ENCODE measurements around the gene SCAF1. TPM values are rescaled to one million over a fixed set of nuclear protein-coding genes. Genes with fewer than 3 reads are reported as not detected.

SCAF1 gene
- total RNA-seq, 1 experiment from 2014 or later: 103 TPM

Small RNA genes lying within 50 kb of the gene (microRNA-seq; reads per million reads assigned to microRNA genes)
- gene MIR5088 (ENCODE audit: borderline number of aligned reads): 1.4 reads per million

Other genes with a start within 250 kb of the SCAF1 start
- 1.0 to 1.7 TPM (median 1.5 TPM) in 3 replicates for gene PTH2, start 218.8 kb upstream of the SCAF1 start, total RNA-seq (2021)
- 0.85 to 1.4 TPM (median 0.87 TPM) in 3 replicates for gene GFY, start 216.8 kb upstream of the SCAF1 start, total RNA-seq (2021)
- 1.6 to 2.8 TPM (median 2.1 TPM) in 3 replicates for gene SLC17A7, start 200.7 kb upstream of the SCAF1 start, total RNA-seq (2021)
- 153 to 170 TPM (median 156 TPM) in 3 replicates for gene PIH1D1, start 190.4 kb upstream of the SCAF1 start, total RNA-seq (2021)
- gene ALDH16A1, start 189.0 kb upstream of the SCAF1 start, total RNA-seq (2021): 44.3 to 53.6 TPM (median 52.6 TPM) in 3 replicates
- gene FLT3LG, start 168.0 kb upstream of the SCAF1 start, total RNA-seq (2021): 2.9 to 5.3 TPM (median 3.6 TPM) in 3 replicates
- 3,861 to 4,362 TPM (median 4,362 TPM) in 3 replicates for gene RPL13A, start 154.6 kb upstream of the SCAF1 start, total RNA-seq (2021)
- gene RPS11, start 145.8 kb upstream of the SCAF1 start, total RNA-seq (2021): 2,299 to 2,683 TPM (median 2,679 TPM) in 3 replicates
- 53.8 to 69.9 TPM (median 61.2 TPM) in 3 replicates for gene FCGRT, start 129.5 kb upstream of the SCAF1 start, total RNA-seq (2021)
- 14.3 to 20.6 TPM (median 20.3 TPM) in 3 replicates for gene RCN3, start 114.2 kb upstream of the SCAF1 start, total RNA-seq (2021)
- 82.3 to 97.9 TPM (median 87.6 TPM) in 3 replicates for gene NOSIP, start 61.7 kb upstream of the SCAF1 start, total RNA-seq (2021)
- 5.9 to 7.0 TPM (median 6.9 TPM) in 3 replicates for gene PRRG2, start 60.9 kb upstream of the SCAF1 start, total RNA-seq (2021)
- 78.6 to 86.1 TPM (median 83.3 TPM) in 3 replicates for gene PRR12, start 51.0 kb upstream of the SCAF1 start, total RNA-seq (2021)
- gene RRAS, start 2.1 kb upstream of the SCAF1 start, total RNA-seq (2021): 11.4 to 17.9 TPM (median 15.7 TPM) in 3 replicates
- gene IRF3, start 23.6 kb downstream of the SCAF1 start, total RNA-seq (2021): 149 to 165 TPM (median 154 TPM) in 3 replicates
- 139 to 146 TPM (median 140 TPM) in 3 replicates for gene BCL2L12, start 23.7 kb downstream of the SCAF1 start, total RNA-seq (2021)
- 500 to 527 TPM (median 518 TPM) in 3 replicates for gene PRMT1, start 35.1 kb downstream of the SCAF1 start, total RNA-seq (2021)
- gene ADM5, start 47.4 kb downstream of the SCAF1 start, total RNA-seq (2021): 5.9 to 6.7 TPM (median 6.2 TPM) in 3 replicates
- gene CPT1C, start 48.9 kb downstream of the SCAF1 start, total RNA-seq (2021): 74.6 to 89.5 TPM (median 85.4 TPM) in 3 replicates
- 0.30 to 0.55 TPM (median 0.48 TPM) in 3 replicates for gene TSKS, start 121.1 kb downstream of the SCAF1 start, total RNA-seq (2021)
- gene AP2A1, start 124.8 kb downstream of the SCAF1 start, total RNA-seq (2021): 119 to 127 TPM (median 120 TPM) in 3 replicates
- 35.1 to 36.3 TPM (median 35.7 TPM) in 3 replicates for gene FUZ, start 171.1 kb downstream of the SCAF1 start, total RNA-seq (2021)
- 80.2 to 81.2 TPM (median 81.2 TPM) in 3 replicates for gene MED25, start 176.1 kb downstream of the SCAF1 start, total RNA-seq (2021)
- gene PTOV1, start 208.9 kb downstream of the SCAF1 start, total RNA-seq (2021): 296 to 316 TPM (median 306 TPM) in 3 replicates
- 133 to 146 TPM (median 142 TPM) in 3 replicates for gene PNKP, start 225.4 kb downstream of the SCAF1 start, total RNA-seq (2021)
- 41.9 to 47.8 TPM (median 46.5 TPM) in 3 replicates for gene AKT1S1, start 235.1 kb downstream of the SCAF1 start, total RNA-seq (2021)
- 44.4 to 52.8 TPM (median 46.7 TPM) in 3 replicates for gene TBC1D17, start 235.5 kb downstream of the SCAF1 start, total RNA-seq (2021)